Upper lobe of left lung (tissue), 4 donors: ENCODE data around the gene ILK.

Source experiments
- POLR2A ChIP-seq, 4 donors: fragments of 450-650 bp; IDR thresholded peaks; one replicate each; pipeline ENCODE4 v1.5.1; 2016 to 2017; ENCODE audit warnings: antibody characterized with exemption in 4 of 4, mild to moderate bottlenecking in 2 of 4
- POLR2AphosphoS5 ChIP-seq, 2 donors: sonication (generic); formaldehyde crosslinking; IDR thresholded peaks; one replicate each; pipeline ENCODE4 v1.5.1; 2017; ENCODE audit warnings: antibody characterized with exemption in 2 of 2
- TF ChIP-seq, protein P1 (sequence below), 6 experiments: fragments of 450-650 bp in 4 of 6; fragments of 200-600 bp in 2 of 6; sonication (generic) in 2 of 6; IDR thresholded peaks; one replicate each; pipeline ENCODE4 v1.5.1; 2016 to 2019; ENCODE audit warnings: antibody characterized with exemption in 6 of 6

- TF ChIP-seq, protein P1, sequence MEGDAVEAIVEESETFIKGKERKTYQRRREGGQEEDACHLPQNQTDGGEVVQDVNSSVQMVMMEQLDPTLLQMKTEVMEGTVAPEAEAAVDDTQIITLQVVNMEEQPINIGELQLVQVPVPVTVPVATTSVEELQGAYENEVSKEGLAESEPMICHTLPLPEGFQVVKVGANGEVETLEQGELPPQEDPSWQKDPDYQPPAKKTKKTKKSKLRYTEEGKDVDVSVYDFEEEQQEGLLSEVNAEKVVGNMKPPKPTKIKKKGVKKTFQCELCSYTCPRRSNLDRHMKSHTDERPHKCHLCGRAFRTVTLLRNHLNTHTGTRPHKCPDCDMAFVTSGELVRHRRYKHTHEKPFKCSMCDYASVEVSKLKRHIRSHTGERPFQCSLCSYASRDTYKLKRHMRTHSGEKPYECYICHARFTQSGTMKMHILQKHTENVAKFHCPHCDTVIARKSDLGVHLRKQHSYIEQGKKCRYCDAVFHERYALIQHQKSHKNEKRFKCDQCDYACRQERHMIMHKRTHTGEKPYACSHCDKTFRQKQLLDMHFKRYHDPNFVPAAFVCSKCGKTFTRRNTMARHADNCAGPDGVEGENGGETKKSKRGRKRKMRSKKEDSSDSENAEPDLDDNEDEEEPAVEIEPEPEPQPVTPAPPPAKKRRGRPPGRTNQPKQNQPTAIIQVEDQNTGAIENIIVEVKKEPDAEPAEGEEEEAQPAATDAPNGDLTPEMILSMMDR (IDR thresholded peaks at IDR 0.05), result no peak
- TF ChIP-seq POLR2A (IDR thresholded peaks at IDR 0.05), result no peak
- no peak for TF ChIP-seq POLR2AphosphoS5 (IDR thresholded peaks at IDR 0.05)
These were observed 50.1 kb downstream of the ILK start for GRCh38 chr11:6653656-6654055.
